GM18909 (cell line): ENCODE data around the gene TRMT2A.

Experiments used
- ATAC-seq: cut with Tn5 transposase; IDR thresholded peaks from one replicate; pipeline ENCODE4 v1.9.1; 2021; ENCODE audit warnings: mild to moderate bottlenecking; ENCODE audit not compliant: unreplicated experiment, poor library complexity

TRMT2A gene

GRCh38 chr22:20135806-20136602 is 19.0 kb upstream of the TRMT2A start:
- ATAC-seq = no peak

- ATAC-seq = no peak
Observed at GRCh38 chr22:20135265-20135664, 18.2 kb upstream of the TRMT2A start.

- no peak for ATAC-seq
Observed at GRCh38 chr22:20133930-20134549, 17.0 kb upstream of the TRMT2A start.

GRCh38 chr22:20132686-20133246 is 15.7 kb upstream of the TRMT2A start:
- ATAC-seq = no peak

GRCh38 chr22:20131859-20132685 is 15.0 kb upstream of the TRMT2A start:
- ATAC-seq = peak; percentile 20

GRCh38 chr22:20131597-20131858 is 14.5 kb upstream of the TRMT2A start, which contains the start of gene ZDHHC8:
TSS of gene ZDHHC8 (plus strand) at chr22:20131804. CDS start at chr22:20131948, 144 bp downstream.
- peak; percentile 35 for ATAC-seq

GRCh38 chr22:20130731-20131596 is 13.9 kb upstream of the TRMT2A start:
- ATAC-seq = peak; percentile 50

GRCh38 chr22:20130319-20130718 is 13.3 kb upstream of the TRMT2A start:
- ATAC-seq = no peak

- ATAC-seq = no peak
Observed at GRCh38 chr22:20129747-20130014, 12.7 kb upstream of the TRMT2A start.

GRCh38 chr22:20128902-20129746 is 12.1 kb upstream of the TRMT2A start:
- no peak for ATAC-seq

- no peak for ATAC-seq
Observed at GRCh38 chr22:20128619-20128901, 11.5 kb upstream of the TRMT2A start.

- no peak for ATAC-seq
Observed at GRCh38 chr22:20127869-20128618, 11.0 kb upstream of the TRMT2A start.

- no peak for ATAC-seq
Observed at GRCh38 chr22:20127318-20127868, 10.4 kb upstream of the TRMT2A start.

- no peak for ATAC-seq
Observed at GRCh38 chr22:20126284-20127029, 9.4 kb upstream of the TRMT2A start.

- no peak for ATAC-seq
Observed at GRCh38 chr22:20125201-20126174, 8.5 kb upstream of the TRMT2A start.

- no peak for ATAC-seq
Observed at GRCh38 chr22:20124083-20124787, 7.2 kb upstream of the TRMT2A start.
